Measurements from ENCODE around the gene EXD3. TPM values are rescaled to one million over a fixed set of nuclear protein-coding genes. Genes with fewer than 3 reads are reported as not detected.
A peak's percentile ranks its signal among the peaks of the same experiment; 100 is the strongest.

Gene EXD3
- total and polyA plus RNA-seq, 2 of the 13 experiments (the other 11 are each of a cell fraction or from before 2014, with no cell fraction given), result 2.7 to 4.8 TPM

DNA sequence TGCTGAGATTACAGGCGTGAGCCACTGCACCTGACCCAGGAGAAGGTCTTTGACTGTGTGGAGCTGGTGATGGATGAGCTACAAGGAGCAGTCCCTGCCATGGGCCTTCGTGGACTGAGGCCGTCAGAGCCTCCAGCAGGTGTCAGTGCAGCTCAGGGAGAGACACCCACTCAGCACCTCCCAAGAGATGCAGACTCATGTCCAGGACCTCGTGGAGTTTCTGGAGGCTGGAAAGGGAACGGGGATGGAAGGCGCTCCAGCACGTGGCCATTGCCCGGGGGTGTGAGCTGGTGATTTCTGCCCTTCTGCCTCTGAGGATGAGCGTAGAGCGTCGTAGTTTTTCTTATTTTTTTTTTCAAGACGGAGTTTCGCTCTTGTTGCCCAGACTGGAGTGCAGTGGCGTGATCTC lies 136.0 kb downstream of the EXD3 start (continued):
- TF ChIP-seq, protein P1, sequence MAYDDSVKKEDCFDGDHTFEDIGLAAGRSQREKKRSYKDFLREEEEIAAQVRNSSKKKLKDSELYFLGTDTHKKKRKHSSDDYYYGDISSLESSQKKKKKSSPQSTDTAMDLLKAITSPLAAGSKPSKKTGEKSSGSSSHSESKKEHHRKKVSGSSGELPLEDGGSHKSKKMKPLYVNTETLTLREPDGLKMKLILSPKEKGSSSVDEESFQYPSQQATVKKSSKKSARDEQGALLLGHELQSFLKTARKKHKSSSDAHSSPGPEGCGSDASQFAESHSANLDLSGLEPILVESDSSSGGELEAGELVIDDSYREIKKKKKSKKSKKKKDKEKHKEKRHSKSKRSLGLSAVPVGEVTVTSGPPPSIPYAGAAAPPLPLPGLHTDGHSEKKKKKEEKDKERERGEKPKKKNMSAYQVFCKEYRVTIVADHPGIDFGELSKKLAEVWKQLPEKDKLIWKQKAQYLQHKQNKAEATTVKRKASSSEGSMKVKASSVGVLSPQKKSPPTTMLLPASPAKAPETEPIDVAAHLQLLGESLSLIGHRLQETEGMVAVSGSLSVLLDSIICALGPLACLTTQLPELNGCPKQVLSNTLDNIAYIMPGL (CRISPR knock-in tag; IDR thresholded peaks at IDR 0.05; ENCODE audit: borderline replicate concordance in 1 of 2, low read depth in 1 of 2), result peak in 1 of 2 experiments; percentile 62; a peak in 1 of 4 replicates
- TF ChIP-seq SAP130 (CRISPR knock-in tag; IDR thresholded peaks at IDR 0.05; ENCODE audit: low read depth), result peak; percentile 59; the same call in 1 of the 2 replicates
- peak; percentile 43; the same call in 1 of the 2 replicates for TF ChIP-seq ZNF263 (CRISPR knock-in tag; IDR thresholded peaks at IDR 0.05)
- peak; percentile 29; the same call in 1 of the 2 replicates for TF ChIP-seq IRF2 (CRISPR knock-in tag; IDR thresholded peaks at IDR 0.05)
- TF ChIP-seq ZNF781 (CRISPR knock-in tag; IDR thresholded peaks at IDR 0.05; ENCODE audit: borderline replicate concordance, not compliant biosample characterization), result no peak
- TF ChIP-seq SP1 (IDR thresholded peaks at IDR 0.05), result no peak
- 0 out of 2 replicates have a peak, but pooled peaks have one; percentile 25 for TF ChIP-seq SP1 (CRISPR knock-in tag; IDR thresholded peaks at IDR 0.05)
- TF ChIP-seq, protein P2, sequence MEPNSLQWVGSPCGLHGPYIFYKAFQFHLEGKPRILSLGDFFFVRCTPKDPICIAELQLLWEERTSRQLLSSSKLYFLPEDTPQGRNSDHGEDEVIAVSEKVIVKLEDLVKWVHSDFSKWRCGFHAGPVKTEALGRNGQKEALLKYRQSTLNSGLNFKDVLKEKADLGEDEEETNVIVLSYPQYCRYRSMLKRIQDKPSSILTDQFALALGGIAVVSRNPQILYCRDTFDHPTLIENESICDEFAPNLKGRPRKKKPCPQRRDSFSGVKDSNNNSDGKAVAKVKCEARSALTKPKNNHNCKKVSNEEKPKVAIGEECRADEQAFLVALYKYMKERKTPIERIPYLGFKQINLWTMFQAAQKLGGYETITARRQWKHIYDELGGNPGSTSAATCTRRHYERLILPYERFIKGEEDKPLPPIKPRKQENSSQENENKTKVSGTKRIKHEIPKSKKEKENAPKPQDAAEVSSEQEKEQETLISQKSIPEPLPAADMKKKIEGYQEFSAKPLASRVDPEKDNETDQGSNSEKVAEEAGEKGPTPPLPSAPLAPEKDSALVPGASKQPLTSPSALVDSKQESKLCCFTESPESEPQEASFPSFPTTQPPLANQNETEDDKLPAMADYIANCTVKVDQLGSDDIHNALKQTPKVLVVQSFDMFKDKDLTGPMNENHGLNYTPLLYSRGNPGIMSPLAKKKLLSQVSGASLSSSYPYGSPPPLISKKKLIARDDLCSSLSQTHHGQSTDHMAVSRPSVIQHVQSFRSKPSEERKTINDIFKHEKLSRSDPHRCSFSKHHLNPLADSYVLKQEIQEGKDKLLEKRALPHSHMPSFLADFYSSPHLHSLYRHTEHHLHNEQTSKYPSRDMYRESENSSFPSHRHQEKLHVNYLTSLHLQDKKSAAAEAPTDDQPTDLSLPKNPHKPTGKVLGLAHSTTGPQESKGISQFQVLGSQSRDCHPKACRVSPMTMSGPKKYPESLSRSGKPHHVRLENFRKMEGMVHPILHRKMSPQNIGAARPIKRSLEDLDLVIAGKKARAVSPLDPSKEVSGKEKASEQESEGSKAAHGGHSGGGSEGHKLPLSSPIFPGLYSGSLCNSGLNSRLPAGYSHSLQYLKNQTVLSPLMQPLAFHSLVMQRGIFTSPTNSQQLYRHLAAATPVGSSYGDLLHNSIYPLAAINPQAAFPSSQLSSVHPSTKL (CRISPR knock-in tag; IDR thresholded peaks at IDR 0.05), result no peak
- no peak for TF ChIP-seq TEAD2 (CRISPR knock-in tag; IDR thresholded peaks at IDR 0.05)
- TF ChIP-seq, protein P3, sequence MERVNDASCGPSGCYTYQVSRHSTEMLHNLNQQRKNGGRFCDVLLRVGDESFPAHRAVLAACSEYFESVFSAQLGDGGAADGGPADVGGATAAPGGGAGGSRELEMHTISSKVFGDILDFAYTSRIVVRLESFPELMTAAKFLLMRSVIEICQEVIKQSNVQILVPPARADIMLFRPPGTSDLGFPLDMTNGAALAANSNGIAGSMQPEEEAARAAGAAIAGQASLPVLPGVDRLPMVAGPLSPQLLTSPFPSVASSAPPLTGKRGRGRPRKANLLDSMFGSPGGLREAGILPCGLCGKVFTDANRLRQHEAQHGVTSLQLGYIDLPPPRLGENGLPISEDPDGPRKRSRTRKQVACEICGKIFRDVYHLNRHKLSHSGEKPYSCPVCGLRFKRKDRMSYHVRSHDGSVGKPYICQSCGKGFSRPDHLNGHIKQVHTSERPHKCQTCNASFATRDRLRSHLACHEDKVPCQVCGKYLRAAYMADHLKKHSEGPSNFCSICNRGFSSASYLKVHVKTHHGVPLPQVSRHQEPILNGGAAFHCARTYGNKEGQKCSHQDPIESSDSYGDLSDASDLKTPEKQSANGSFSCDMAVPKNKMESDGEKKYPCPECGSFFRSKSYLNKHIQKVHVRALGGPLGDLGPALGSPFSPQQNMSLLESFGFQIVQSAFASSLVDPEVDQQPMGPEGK (CRISPR knock-in tag; IDR thresholded peaks at IDR 0.05), result 0 out of 2 replicates have a peak, but pooled peaks have one; percentile 30
- TF ChIP-seq, protein P4, sequence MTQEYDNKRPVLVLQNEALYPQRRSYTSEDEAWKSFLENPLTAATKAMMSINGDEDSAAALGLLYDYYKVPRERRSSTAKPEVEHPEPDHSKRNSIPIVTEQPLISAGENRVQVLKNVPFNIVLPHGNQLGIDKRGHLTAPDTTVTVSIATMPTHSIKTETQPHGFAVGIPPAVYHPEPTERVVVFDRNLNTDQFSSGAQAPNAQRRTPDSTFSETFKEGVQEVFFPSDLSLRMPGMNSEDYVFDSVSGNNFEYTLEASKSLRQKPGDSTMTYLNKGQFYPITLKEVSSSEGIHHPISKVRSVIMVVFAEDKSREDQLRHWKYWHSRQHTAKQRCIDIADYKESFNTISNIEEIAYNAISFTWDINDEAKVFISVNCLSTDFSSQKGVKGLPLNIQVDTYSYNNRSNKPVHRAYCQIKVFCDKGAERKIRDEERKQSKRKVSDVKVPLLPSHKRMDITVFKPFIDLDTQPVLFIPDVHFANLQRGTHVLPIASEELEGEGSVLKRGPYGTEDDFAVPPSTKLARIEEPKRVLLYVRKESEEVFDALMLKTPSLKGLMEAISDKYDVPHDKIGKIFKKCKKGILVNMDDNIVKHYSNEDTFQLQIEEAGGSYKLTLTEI (CRISPR knock-in tag; conservative IDR thresholded peaks at IDR 0.05), result no peak
- TF ChIP-seq, protein P5, sequence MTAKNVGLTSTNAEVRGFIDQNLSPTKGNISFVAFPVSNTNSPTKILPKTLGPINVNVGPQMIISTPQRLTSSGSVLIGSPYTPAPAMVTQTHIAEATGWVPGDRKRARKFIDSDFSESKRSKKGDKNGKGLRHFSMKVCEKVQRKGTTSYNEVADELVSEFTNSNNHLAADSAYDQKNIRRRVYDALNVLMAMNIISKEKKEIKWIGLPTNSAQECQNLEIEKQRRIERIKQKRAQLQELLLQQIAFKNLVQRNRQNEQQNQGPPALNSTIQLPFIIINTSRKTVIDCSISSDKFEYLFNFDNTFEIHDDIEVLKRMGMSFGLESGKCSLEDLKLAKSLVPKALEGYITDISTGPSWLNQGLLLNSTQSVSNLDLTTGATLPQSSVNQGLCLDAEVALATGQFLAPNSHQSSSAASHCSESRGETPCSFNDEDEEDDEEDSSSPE (CRISPR knock-in tag; IDR thresholded peaks at IDR 0.05), result peak; percentile 36; the same call in 1 of the 2 replicates
- no peak for TF ChIP-seq ZNF382 (CRISPR knock-in tag; IDR thresholded peaks at IDR 0.05; ENCODE audit: borderline replicate concordance)
- TF ChIP-seq, protein P6, sequence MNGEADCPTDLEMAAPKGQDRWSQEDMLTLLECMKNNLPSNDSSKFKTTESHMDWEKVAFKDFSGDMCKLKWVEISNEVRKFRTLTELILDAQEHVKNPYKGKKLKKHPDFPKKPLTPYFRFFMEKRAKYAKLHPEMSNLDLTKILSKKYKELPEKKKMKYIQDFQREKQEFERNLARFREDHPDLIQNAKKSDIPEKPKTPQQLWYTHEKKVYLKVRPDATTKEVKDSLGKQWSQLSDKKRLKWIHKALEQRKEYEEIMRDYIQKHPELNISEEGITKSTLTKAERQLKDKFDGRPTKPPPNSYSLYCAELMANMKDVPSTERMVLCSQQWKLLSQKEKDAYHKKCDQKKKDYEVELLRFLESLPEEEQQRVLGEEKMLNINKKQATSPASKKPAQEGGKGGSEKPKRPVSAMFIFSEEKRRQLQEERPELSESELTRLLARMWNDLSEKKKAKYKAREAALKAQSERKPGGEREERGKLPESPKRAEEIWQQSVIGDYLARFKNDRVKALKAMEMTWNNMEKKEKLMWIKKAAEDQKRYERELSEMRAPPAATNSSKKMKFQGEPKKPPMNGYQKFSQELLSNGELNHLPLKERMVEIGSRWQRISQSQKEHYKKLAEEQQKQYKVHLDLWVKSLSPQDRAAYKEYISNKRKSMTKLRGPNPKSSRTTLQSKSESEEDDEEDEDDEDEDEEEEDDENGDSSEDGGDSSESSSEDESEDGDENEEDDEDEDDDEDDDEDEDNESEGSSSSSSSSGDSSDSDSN (CRISPR knock-in tag; IDR thresholded peaks at IDR 0.05), result peak; percentile 47; the same call in 1 of the 2 replicates
- peak; percentile 45 for TF ChIP-seq XRCC5 (optimal IDR thresholded peaks at IDR 0.05; ENCODE audit: low read length)
- TF ChIP-seq TBL1XR1 (IDR thresholded peaks at IDR 0.05; ENCODE audit: borderline replicate concordance, low read length, partially characterized antibody), result no peak
